Muscle layer of colon (tissue), 2 donors: ENCODE results near the gene RPL9.

ENCODE experiments used
- H3K27ac ChIP-seq: one replicate; pipeline ENCODE4 v1.7.0; 2013; ENCODE audit warnings: low read depth, mild to moderate bottlenecking, low read length, moderate library complexity
- H3K27me3 ChIP-seq, 2 donors: one replicate each; pipeline ENCODE4 v1.7.0; 2013; ENCODE audit warnings: low read length in 2 of 2, mild to moderate bottlenecking in 2 of 2; ENCODE audit not compliant: insufficient read depth in 2 of 2, control insufficient read depth in 1 of 2
- H3K36me3 ChIP-seq: one replicate; pipeline ENCODE4 v1.7.0; 2013; ENCODE audit warnings: mild to moderate bottlenecking, low read length; ENCODE audit not compliant: insufficient read depth
- H3K4me1 ChIP-seq: one replicate; pipeline ENCODE4 v1.7.0; 2013; ENCODE audit warnings: mild to moderate bottlenecking, low read length; ENCODE audit not compliant: insufficient read depth
- H3K4me3 ChIP-seq, 2 donors: one replicate each; pipeline ENCODE4 v1.7.0; 2013; ENCODE audit warnings: low read length in 2 of 2, low read depth in 1 of 2, mild to moderate bottlenecking in 1 of 2, moderate library complexity in 1 of 2
- H3K9ac ChIP-seq: one replicate; pipeline ENCODE4 v1.7.0; 2013; ENCODE audit warnings: low read length
- H3K9me3 ChIP-seq: one replicate; pipeline ENCODE4 v1.7.0; 2013; ENCODE audit warnings: mild to moderate bottlenecking, low read length
- donor health status: abdominal sarcoma.
- donor health status: Adenocarcinoma of cecum.

RPL9 gene

DNA sequence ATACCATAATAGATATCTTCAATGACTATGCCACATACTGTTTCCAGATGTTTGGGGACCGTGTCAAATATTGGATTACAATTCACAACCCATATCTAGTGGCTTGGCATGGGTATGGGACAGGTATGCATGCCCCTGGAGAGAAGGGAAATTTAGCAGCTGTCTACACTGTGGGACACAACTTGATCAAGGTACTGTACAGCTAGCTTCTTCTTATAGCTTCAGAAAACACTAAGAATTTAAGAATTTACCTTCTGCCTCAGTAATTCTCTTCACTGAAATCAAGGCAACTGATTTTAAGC lies 51.2 kb downstream of the RPL9 start:
- no peaks in the 10 kb centered on the region for H3K36me3 ChIP-seq
- H3K27me3 ChIP-seq, result no peaks in the 10 kb centered on the region
- no peak overlapping the region for H3K4me3 ChIP-seq
- H3K4me1 ChIP-seq, result no peaks in the 10 kb centered on the region
- no peak overlapping the region for H3K9ac ChIP-seq
- H3K27ac ChIP-seq, result no peak overlapping the region
- H3K9me3 ChIP-seq, result no peaks in the 10 kb centered on the region

DNA sequence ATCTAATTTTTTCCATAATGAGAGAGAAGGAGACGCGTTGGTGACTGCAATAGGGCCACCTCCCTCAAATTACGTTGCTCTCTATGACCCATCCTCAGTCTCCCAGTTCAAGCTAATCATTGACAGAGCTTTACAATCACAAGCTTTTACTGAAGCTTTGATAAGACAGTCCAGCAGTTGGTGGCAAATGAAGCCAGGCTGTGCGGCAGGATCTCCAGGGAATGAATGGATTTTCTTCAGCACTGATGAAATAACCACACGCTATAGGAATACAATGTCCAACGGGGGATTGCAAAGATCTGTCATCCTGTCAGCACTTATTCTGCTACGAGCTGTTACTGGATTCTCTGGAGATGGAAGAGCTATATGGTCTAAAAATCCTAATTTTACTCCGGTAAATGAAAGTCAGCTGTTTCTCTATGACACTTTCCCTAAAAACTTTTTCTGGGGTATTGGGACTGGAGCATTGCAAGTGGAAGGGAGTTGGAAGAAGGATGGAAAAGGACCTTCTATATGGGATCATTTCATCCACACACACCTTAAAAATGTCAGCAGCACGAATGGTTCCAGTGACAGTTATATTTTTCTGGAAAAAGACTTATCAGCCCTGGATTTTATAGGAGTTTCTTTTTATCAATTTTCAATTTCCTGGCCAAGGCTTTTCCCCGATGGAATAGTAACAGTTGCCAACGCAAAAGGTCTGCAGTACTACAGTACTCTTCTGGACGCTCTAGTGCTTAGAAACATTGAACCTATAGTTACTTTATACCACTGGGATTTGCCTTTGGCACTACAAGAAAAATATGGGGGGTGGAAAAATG lies 51.7 kb downstream of the RPL9 start, which contains the start of gene KLB:
TSS of gene KLB (plus strand) at position 168 of the 821 bp plus-strand sequence. CDS start at position 188, 20 bp downstream.
- no peaks in the 10 kb centered on the region for H3K36me3 ChIP-seq
- H3K4me1 ChIP-seq, result no peaks in the 10 kb centered on the region
- no peaks in the 10 kb centered on the region for H3K9me3 ChIP-seq
- no peak within 1 kb of the TSS for H3K27ac ChIP-seq
- H3K9ac ChIP-seq, result no peak within 1 kb of the TSS
- no peak within 1 kb of the TSS for H3K4me3 ChIP-seq
- no peaks in the 10 kb centered on the region for H3K27me3 ChIP-seq
